GM23338 (cell line): ENCODE measurements around the gene PSMG4.

Source experiments
- CREB1 ChIP-seq: fragments of 250-450 bp; sonication (Bioruptor Pico); IDR thresholded peaks from 2 replicates; pipeline ENCODE4 v1.5.0; 2020; ENCODE audit warnings: low read depth, mild to moderate bottlenecking, moderate library complexity
- EZH2 ChIP-seq: fragments of 200-600 bp; sonication (generic); IDR thresholded peaks from one replicate; pipeline ENCODE4 v1.8.0; 2017; ENCODE audit warnings: antibody characterized with exemption, mild to moderate bottlenecking, low read depth; ENCODE audit not compliant: unreplicated experiment
- EZH2phosphoT487 ChIP-seq: fragments of 200-600 bp; sonication (generic); IDR thresholded peaks from one replicate; pipeline ENCODE4 v1.8.1; 2018; ENCODE audit warnings: antibody characterized with exemption; ENCODE audit not compliant: unreplicated experiment
- JUNB ChIP-seq: IDR thresholded peaks from one replicate; pipeline ENCODE4 v1.6.1; 2016; ENCODE audit warnings: antibody characterized with exemption; ENCODE audit not compliant: unreplicated experiment
- NANOG ChIP-seq: IDR thresholded peaks from 2 replicates; pipeline ENCODE4 v1.6.1; 2016; ENCODE audit warnings: antibody characterized with exemption, borderline replicate concordance
- POLR2AphosphoS5 ChIP-seq: IDR thresholded peaks from 2 replicates; pipeline ENCODE4 v1.6.1; 2016; ENCODE audit warnings: antibody characterized with exemption, low read depth
- STAT1 ChIP-seq: IDR thresholded peaks from one replicate; pipeline ENCODE4 v1.6.1; 2016; ENCODE audit warnings: antibody characterized with exemption; ENCODE audit not compliant: unreplicated experiment
- ZNF331 ChIP-seq: fragments of 250-450 bp; sonication (Bioruptor Pico); IDR thresholded peaks from 2 replicates; pipeline ENCODE4 v1.5.0; 2020; ENCODE audit warnings: low read depth, mild to moderate bottlenecking, moderate library complexity
- TF ChIP-seq, protein P1 (sequence below), 2 experiments: fragments of 200-600 bp in 1 of 2; sonication (generic) in 1 of 2; conservative IDR thresholded peaks; 2 replicates each; pipeline versions ENCODE4 v1.5.1 to v1.6.1; 2016 to 2017; ENCODE audit warnings: antibody characterized with exemption in 2 of 2, low read depth in 2 of 2, mild to moderate bottlenecking in 2 of 2, moderate library complexity in 1 of 2
- TF ChIP-seq, protein P2 (sequence below): IDR thresholded peaks from one replicate; pipeline ENCODE4 v1.6.1; 2018; ENCODE audit warnings: antibody characterized with exemption; ENCODE audit not compliant: unreplicated experiment
- TF ChIP-seq, protein P3 (sequence below): fragments of 250-450 bp; sonication (Bioruptor Pico); IDR thresholded peaks from 2 replicates; pipeline ENCODE4 v1.5.0; 2020; ENCODE audit warnings: mild to moderate bottlenecking, moderate library complexity

DNA sequence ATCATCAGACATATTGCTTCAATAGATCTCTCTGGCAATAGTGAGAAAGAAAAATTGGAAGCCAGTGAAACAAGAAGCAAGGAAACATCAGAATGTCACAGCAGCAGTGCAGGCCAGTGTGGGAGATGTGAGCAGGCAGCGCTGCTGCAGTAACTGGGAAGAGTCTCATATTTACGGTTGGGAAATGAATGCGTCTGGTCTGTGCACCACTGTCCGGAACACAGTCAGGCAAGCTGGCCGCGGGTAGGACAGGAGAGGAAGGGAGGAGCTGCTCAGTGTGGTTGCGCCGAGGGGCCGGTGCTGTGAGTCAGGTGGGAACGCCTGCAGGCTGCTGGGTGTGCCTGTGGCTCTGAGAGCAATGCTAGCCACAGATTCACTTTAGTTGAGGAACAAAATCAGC, 6.4 kb upstream of the PSMG4 start:
- TF ChIP-seq JUNB (no peak), EZH2phosphoT487 (no peak), NANOG (no peak), POLR2AphosphoS5 (no peak), STAT1 (no peak), EZH2 (no peak), ZNF331 (no peak), CREB1 (CRISPR knock-in tag) (no peak)
- TF ChIP-seq, protein P1, sequence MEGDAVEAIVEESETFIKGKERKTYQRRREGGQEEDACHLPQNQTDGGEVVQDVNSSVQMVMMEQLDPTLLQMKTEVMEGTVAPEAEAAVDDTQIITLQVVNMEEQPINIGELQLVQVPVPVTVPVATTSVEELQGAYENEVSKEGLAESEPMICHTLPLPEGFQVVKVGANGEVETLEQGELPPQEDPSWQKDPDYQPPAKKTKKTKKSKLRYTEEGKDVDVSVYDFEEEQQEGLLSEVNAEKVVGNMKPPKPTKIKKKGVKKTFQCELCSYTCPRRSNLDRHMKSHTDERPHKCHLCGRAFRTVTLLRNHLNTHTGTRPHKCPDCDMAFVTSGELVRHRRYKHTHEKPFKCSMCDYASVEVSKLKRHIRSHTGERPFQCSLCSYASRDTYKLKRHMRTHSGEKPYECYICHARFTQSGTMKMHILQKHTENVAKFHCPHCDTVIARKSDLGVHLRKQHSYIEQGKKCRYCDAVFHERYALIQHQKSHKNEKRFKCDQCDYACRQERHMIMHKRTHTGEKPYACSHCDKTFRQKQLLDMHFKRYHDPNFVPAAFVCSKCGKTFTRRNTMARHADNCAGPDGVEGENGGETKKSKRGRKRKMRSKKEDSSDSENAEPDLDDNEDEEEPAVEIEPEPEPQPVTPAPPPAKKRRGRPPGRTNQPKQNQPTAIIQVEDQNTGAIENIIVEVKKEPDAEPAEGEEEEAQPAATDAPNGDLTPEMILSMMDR (conservative IDR thresholded peaks at IDR 0.05; ENCODE audit: low read depth in 2 of 2) = no peak
- TF ChIP-seq, protein P2, sequence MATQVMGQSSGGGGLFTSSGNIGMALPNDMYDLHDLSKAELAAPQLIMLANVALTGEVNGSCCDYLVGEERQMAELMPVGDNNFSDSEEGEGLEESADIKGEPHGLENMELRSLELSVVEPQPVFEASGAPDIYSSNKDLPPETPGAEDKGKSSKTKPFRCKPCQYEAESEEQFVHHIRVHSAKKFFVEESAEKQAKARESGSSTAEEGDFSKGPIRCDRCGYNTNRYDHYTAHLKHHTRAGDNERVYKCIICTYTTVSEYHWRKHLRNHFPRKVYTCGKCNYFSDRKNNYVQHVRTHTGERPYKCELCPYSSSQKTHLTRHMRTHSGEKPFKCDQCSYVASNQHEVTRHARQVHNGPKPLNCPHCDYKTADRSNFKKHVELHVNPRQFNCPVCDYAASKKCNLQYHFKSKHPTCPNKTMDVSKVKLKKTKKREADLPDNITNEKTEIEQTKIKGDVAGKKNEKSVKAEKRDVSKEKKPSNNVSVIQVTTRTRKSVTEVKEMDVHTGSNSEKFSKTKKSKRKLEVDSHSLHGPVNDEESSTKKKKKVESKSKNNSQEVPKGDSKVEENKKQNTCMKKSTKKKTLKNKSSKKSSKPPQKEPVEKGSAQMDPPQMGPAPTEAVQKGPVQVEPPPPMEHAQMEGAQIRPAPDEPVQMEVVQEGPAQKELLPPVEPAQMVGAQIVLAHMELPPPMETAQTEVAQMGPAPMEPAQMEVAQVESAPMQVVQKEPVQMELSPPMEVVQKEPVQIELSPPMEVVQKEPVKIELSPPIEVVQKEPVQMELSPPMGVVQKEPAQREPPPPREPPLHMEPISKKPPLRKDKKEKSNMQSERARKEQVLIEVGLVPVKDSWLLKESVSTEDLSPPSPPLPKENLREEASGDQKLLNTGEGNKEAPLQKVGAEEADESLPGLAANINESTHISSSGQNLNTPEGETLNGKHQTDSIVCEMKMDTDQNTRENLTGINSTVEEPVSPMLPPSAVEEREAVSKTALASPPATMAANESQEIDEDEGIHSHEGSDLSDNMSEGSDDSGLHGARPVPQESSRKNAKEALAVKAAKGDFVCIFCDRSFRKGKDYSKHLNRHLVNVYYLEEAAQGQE = no peak
- TF ChIP-seq, protein P3, sequence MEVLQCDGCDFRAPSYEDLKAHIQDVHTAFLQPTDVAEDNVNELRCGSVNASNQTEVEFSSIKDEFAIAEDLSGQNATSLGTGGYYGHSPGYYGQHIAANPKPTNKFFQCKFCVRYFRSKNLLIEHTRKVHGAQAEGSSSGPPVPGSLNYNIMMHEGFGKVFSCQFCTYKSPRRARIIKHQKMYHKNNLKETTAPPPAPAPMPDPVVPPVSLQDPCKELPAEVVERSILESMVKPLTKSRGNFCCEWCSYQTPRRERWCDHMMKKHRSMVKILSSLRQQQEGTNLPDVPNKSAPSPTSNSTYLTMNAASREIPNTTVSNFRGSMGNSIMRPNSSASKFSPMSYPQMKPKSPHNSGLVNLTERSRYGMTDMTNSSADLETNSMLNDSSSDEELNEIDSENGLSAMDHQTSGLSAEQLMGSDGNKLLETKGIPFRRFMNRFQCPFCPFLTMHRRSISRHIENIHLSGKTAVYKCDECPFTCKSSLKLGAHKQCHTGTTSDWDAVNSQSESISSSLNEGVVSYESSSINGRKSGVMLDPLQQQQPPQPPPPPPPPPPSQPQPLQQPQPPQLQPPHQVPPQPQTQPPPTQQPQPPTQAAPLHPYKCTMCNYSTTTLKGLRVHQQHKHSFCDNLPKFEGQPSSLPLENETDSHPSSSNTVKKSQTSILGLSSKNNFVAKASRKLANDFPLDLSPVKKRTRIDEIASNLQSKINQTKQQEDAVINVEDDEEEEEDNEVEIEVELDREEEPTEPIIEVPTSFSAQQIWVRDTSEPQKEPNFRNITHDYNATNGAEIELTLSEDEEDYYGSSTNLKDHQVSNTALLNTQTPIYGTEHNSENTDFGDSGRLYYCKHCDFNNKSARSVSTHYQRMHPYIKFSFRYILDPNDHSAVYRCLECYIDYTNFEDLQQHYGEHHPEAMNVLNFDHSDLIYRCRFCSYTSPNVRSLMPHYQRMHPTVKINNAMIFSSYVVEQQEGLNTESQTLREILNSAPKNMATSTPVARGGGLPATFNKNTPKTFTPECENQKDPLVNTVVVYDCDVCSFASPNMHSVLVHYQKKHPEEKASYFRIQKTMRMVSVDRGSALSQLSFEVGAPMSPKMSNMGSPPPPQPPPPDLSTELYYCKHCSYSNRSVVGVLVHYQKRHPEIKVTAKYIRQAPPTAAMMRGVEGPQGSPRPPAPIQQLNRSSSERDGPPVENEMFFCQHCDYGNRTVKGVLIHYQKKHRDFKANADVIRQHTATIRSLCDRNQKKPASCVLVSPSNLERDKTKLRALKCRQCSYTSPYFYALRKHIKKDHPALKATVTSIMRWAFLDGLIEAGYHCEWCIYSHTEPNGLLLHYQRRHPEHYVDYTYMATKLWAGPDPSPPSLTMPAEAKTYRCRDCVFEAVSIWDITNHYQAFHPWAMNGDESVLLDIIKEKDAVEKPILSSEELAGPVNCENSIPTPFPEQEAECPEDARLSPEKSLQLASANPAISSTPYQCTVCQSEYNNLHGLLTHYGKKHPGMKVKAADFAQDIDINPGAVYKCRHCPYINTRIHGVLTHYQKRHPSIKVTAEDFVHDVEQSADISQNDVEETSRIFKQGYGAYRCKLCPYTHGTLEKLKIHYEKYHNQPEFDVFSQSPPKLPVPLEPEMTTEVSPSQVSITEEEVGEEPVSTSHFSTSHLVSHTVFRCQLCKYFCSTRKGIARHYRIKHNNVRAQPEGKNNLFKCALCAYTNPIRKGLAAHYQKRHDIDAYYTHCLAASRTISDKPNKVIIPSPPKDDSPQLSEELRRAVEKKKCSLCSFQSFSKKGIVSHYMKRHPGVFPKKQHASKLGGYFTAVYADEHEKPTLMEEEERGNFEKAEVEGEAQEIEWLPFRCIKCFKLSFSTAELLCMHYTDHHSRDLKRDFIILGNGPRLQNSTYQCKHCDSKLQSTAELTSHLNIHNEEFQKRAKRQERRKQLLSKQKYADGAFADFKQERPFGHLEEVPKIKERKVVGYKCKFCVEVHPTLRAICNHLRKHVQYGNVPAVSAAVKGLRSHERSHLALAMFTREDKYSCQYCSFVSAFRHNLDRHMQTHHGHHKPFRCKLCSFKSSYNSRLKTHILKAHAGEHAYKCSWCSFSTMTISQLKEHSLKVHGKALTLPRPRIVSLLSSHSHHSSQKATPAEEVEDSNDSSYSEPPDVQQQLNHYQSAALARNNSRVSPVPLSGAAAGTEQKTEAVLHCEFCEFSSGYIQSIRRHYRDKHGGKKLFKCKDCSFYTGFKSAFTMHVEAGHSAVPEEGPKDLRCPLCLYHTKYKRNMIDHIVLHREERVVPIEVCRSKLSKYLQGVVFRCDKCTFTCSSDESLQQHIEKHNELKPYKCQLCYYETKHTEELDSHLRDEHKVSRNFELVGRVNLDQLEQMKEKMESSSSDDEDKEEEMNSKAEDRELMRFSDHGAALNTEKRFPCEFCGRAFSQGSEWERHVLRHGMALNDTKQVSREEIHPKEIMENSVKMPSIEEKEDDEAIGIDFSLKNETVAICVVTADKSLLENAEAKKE (CRISPR knock-in tag) = no peak
